Measurements from ENCODE around the gene ARHGEF4.

The ARHGEF4 gene

GRCh38 chr2:130818809-130819208 lies 17.9 kb upstream of the ARHGEF4 start:
- DNase-seq: no peak

GRCh38 chr2:130819226-130819607 lies 17.5 kb upstream of the ARHGEF4 start:
- DNase-seq: no peak

- DNase-seq: no peak
Observed at GRCh38 chr2:130819608-130820278, 17.0 kb upstream of the ARHGEF4 start.

- DNase-seq: no peak
Observed at GRCh38 chr2:130820279-130820861, 16.3 kb upstream of the ARHGEF4 start.

GRCh38 chr2:130821867-130822266 lies 14.8 kb upstream of the ARHGEF4 start:
- DNase-seq: no peak

- DNase-seq: no peak
Observed at GRCh38 chr2:130822766-130823165, 13.9 kb upstream of the ARHGEF4 start.

- DNase-seq: no peak
Observed at GRCh38 chr2:130823171-130823885, 13.4 kb upstream of the ARHGEF4 start.

- DNase-seq: no peak
Observed at GRCh38 chr2:130823886-130824491, 12.7 kb upstream of the ARHGEF4 start.

GRCh38 chr2:130824492-130825061 lies 12.1 kb upstream of the ARHGEF4 start:
- peak; percentile 79 to 82 for DNase-seq

- no peak for DNase-seq
Observed at GRCh38 chr2:130825231-130825965, 11.3 kb upstream of the ARHGEF4 start.

DNA sequence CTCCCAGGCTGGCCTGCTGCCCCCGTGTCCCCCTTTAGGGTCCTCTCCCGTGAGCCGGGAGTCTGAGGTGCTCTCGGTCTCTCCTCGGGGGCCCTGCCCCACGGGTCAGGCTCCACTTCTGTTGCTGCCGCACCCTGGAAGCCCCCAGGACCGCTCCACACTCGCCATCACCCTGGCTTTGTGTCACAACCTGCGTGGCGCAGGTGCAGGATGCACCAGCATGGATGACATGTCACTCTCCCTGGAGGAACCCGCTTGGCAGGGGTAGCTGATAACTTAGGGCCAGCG lies 10.8 kb upstream of the ARHGEF4 start:
- DNase-seq: no peak

DNA sequence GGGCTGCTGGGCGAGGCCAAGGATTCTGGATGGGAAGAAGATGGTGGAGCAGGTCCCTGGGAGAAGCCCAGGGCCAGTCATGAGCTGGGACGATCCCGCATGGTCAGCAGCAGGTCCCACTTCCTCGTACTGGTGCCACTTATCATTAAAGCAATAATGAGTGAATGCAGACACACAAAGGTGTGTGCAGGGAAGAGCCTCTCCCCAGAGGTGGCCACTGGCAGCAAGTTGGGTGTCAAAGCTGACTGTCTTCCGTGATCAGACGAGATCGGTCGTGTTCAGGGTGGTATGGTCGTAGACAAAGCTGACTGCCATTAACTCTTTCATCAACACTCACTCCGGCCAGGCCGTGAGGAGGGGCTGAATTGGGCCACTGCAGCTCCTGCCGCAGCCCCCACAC lies 10.3 kb upstream of the ARHGEF4 start:
- DNase-seq: no peak

- DNase-seq: no peak
Observed at GRCh38 chr2:130826821-130827501, 9.8 kb upstream of the ARHGEF4 start.

DNA sequence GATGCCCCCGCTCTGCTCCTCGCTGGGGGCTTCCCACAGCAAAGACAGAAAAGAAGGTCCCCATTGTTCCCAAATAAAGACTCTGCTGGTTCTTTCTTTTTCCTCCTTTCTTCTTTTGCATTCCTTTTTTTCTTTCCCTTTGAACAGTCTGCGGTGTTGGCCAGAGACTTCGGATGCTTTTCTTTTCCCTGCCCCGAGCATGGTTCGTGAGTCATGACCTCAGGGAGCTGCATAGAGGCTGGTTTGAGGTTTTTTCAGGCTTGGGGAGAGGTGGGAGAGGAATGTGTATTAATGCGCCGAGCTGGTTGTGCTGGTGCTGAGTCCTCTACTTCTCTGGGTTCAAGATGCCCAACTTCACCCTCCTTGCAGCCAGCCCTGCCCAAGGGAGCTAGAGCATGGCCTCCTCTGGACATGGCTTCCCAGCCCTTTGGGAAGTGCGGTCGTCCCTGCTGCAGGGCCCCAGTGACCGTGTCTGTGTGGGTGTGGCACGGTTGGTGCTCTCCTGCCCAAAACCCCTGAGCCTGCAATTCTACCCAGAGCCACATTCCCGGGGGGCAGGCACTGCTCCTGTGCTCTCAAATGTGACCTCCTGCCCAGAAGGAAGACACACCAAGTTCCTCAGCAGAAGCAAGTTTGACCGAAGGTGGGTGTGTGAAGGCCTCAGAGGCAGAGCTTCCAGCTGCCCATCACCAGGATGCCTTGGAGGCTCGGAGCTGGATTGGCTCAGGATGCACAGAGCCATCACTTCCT lies 9.0 kb upstream of the ARHGEF4 start:
- no peak for DNase-seq

GRCh38 chr2:130828461-130828860 lies 8.3 kb upstream of the ARHGEF4 start:
- no peak for DNase-seq

DNA sequence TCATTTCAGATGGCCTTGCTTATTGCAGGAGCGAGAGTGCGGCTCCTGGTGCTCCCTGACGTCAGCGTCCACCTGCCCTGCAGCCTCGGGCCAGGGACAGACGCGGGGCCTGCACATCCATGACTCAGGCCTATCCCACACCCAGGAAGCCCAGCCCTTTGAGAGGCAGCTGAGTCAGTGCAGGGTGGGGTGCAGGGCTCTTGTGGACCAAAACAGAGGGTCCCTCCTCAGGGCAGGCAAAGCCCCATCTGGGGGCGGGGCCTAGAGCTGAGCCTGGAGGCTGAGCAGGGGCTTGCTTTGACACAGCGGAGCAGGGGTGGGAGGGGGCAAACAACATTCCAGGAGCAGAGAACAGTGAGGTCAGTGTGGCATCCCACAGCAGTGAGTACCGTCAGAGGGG lies 7.7 kb upstream of the ARHGEF4 start:
- DNase-seq: no peak

DNA sequence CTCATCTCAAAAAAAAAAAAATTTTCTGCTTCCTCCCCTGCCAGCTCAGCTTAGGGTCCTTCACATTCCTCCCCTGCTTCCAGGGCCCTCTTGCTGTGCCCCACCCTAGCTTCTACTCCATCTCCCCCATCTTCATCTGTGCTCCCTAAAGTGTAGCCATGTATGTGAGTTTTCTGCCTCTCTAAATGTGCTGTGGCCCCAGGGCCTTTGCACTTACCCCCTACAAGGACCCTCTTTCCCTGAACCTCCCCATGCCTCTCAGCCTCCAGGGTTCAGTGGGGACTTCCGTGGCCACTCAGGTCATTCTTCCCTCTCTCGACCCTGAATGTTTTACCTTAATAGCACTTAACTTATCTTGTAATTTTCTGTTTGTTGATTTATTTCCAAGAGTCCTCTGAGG lies 6.2 kb upstream of the ARHGEF4 start:
- DNase-seq: no peak

DNA sequence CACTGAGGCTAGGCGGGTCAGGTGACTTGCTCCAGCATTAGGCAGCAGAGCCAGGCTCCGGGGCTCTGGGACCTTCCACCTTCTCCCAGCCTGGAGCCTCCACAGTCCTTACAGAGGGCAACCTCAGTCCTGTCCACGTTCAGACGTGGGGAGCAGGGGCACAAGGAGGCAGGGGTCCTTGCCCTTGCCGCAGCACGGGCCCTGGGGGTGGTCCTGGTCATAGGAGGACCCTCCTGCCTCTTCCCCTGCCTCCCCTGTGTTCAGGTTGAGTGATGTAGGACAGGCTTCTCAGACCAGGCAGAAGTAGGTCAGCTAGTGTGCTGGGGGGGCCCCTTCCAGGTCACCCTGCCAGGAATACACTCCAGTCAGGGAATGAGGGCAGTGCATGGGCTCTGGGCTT lies 5.4 kb upstream of the ARHGEF4 start:
- no peak for DNase-seq

GRCh38 chr2:130832296-130832940 lies 4.3 kb upstream of the ARHGEF4 start:
- no peak for DNase-seq

GRCh38 chr2:130834091-130834930 lies 2.4 kb upstream of the ARHGEF4 start:
- DNase-seq: no peak

Measured in CD4-positive, alpha-beta T cell treated with Interleukin-1 beta for 1 hour (primary cell).